ENCODE results near the gene FAM20C. TPM values are rescaled to one million over a fixed set of nuclear protein-coding genes. Genes with fewer than 3 reads are reported as not detected.

FAM20C gene
- total and polyA plus RNA-seq, 10 of the 15 experiments (the other 5 are each of a cell fraction or from before 2014, with no cell fraction given) = 0.44 TPM; not detected in 9

- ChIA-PET CTCF (no interaction called here), SMC1A (ENCODE audit: uncharacterized antibody, unreplicated experiment) (no interaction called here), RAD21 (ENCODE audit: unreplicated experiment) (no interaction called here), POLR2A (no interaction called here)
- in situ Hi-C loops (cut with MboI) (no loop called here), intact Hi-C loops (cut with micrococcal nuclease; ENCODE audit: unreplicated experiment) (no loop called here)
- H3K36me3 ChIP-seq (ENCODE audit: control insufficient read depth in 2 of 2, insufficient read depth in 2 of 2, low read length in 1 of 2) = no peaks in the 10 kb centered on the region
- FAIRE-seq = no peak
- no peak overlapping the region for H3K9ac ChIP-seq (ENCODE audit: control insufficient read depth, insufficient read depth, low read length)
- no peak for TF ChIP-seq MEF2A (IDR thresholded peaks at IDR 0.05; ENCODE audit: insufficient read depth, low read depth, low read length)
- no peak for TF ChIP-seq ESRRA (IDR thresholded peaks at IDR 0.05; ENCODE audit: low read length)
- no peak for TF ChIP-seq SIX5 (IDR thresholded peaks at IDR 0.05; ENCODE audit: low read depth, low read length, severe bottlenecking)
- no peak for TF ChIP-seq MYB (IDR thresholded peaks at IDR 0.05; ENCODE audit: borderline replicate concordance, low read depth, low read length)
- no peak overlapping the region; the same call in 1 of the 2 replicates for H3K27ac ChIP-seq (ENCODE audit: control insufficient read depth, insufficient read depth)
- H3K4me1 ChIP-seq (ENCODE audit: control insufficient read depth, insufficient read depth, low read length) = peaks cover 9% of the 10 kb centered on the region
- no peak overlapping the region for H3K4me3 ChIP-seq
- no TSS peak for BruUV-seq (replicated peaks)
- no peak overlapping the region for H2AFZ ChIP-seq (ENCODE audit: control insufficient read depth, low read depth, low read length)
- DNase-seq (ENCODE audit: low read depth, low spot score) = no peak
- H3K27me3 ChIP-seq (replicated peaks in 1 of 2; ENCODE audit: control insufficient read depth in 2 of 2, insufficient read depth in 2 of 2, low read length in 1 of 2) = no peaks in the 10 kb centered on the region
- ATAC-seq = no peak
- no peak overlapping the region for H3K4me2 ChIP-seq (ENCODE audit: control insufficient read depth, insufficient read depth)
- no peaks in the 10 kb centered on the region for H4K20me1 ChIP-seq (ENCODE audit: control insufficient read depth, insufficient read depth)
- H3K79me2 ChIP-seq (ENCODE audit: control insufficient read depth, insufficient read depth, low read length) = no peaks in the 10 kb centered on the region
- WGBS (ENCODE audit: insufficient coverage, insufficient replicate concordance, low lambda C conversion rate, missing lambda C conversion rate) = 76% methylated on average over 22 of the region's 22 CpGs
- H3K9me3 ChIP-seq (replicated peaks; ENCODE audit: control insufficient read depth, insufficient read depth, low read length) = no peaks in the 10 kb centered on the region
These were observed 49.1 kb upstream of the FAM20C start for GRCh38 chr7:143145-143751.

- no peak for ATAC-seq
- Histone ChIP-seq H3K9ac (ENCODE audit: control insufficient read depth, insufficient read depth, low read length) (no peak overlapping the region), H3K4me2 (ENCODE audit: control insufficient read depth, insufficient read depth) (peak overlapping the region; percentile 55), H3K4me1 (ENCODE audit: control insufficient read depth, insufficient read depth, low read length) (peaks cover 9% of the 10 kb centered on the region), H3K79me2 (ENCODE audit: control insufficient read depth, insufficient read depth, low read length) (no peaks in the 10 kb centered on the region), H3K36me3 (ENCODE audit: control insufficient read depth in 2 of 2, insufficient read depth in 2 of 2, low read length in 1 of 2) (no peaks in the 10 kb centered on the region), H3K27me3 (replicated peaks in 1 of 2; ENCODE audit: control insufficient read depth in 2 of 2, insufficient read depth in 2 of 2, low read length in 1 of 2) (no peaks in the 10 kb centered on the region), H3K9me3 (replicated peaks; ENCODE audit: control insufficient read depth, insufficient read depth, low read length) (no peaks in the 10 kb centered on the region; the same call in 1 of the 3 replicates), H3K27ac (ENCODE audit: control insufficient read depth, insufficient read depth) (no peak overlapping the region; the same call in 1 of the 2 replicates), H2AFZ (ENCODE audit: control insufficient read depth, low read depth, low read length) (peak overlapping the region; percentile 47), H4K20me1 (ENCODE audit: control insufficient read depth, insufficient read depth) (no peaks in the 10 kb centered on the region), H3K4me3 (no peak overlapping the region)
- in situ Hi-C loops (cut with MboI) (no loop called here), intact Hi-C loops (cut with micrococcal nuclease; ENCODE audit: unreplicated experiment) (no loop called here)
- DNase-seq (ENCODE audit: low read depth, low spot score) = no peak
- no TSS peak for BruUV-seq (replicated peaks)
- FAIRE-seq = no peak
- ChIA-PET CTCF (no interaction called here), SMC1A (ENCODE audit: uncharacterized antibody, unreplicated experiment) (no interaction called here), RAD21 (ENCODE audit: unreplicated experiment) (no interaction called here), POLR2A (no interaction called here)
- no peak for TF ChIP-seq TCF7 (IDR thresholded peaks at IDR 0.05; ENCODE audit: borderline replicate concordance)
- 0 out of 2 replicates have a peak, but pooled peaks have one; percentile 21 for TF ChIP-seq POLR2A (IDR thresholded peaks at IDR 0.05; ENCODE audit: low read depth, low read length)
- TF ChIP-seq TAF1 (IDR thresholded peaks at IDR 0.05; ENCODE audit: borderline replicate concordance, low read depth, low read length) = 0 out of 2 replicates have a peak, but pooled peaks have one; percentile 14
- TF ChIP-seq SPI1 (IDR thresholded peaks at IDR 0.05; ENCODE audit: borderline replicate concordance, insufficient read depth, low read depth, low read length) = 0 out of 2 replicates have a peak, but pooled peaks have one; percentile 12
- TF ChIP-seq, protein P1, sequence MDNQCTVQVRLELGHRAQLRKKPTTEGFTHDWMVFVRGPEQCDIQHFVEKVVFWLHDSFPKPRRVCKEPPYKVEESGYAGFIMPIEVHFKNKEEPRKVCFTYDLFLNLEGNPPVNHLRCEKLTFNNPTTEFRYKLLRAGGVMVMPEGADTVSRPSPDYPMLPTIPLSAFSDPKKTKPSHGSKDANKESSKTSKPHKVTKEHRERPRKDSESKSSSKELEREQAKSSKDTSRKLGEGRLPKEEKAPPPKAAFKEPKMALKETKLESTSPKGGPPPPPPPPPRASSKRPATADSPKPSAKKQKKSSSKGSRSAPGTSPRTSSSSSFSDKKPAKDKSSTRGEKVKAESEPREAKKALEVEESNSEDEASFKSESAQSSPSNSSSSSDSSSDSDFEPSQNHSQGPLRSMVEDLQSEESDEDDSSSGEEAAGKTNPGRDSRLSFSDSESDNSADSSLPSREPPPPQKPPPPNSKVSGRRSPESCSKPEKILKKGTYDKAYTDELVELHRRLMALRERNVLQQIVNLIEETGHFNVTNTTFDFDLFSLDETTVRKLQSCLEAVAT (IDR thresholded peaks at IDR 0.05) = no peak
- TF ChIP-seq POU2F2 (IDR thresholded peaks at IDR 0.05; ENCODE audit: borderline replicate concordance, low read depth, low read length) = no peak
- no peak for TF ChIP-seq MTA3 (IDR thresholded peaks at IDR 0.05; ENCODE audit: borderline replicate concordance, low read length)
- TF ChIP-seq FOXM1 (IDR thresholded peaks at IDR 0.05; ENCODE audit: low read depth, low read length) = no peak
- TF ChIP-seq RFX5 (IDR thresholded peaks at IDR 0.05; ENCODE audit: low read depth, low read length) = no peak
- WGBS (ENCODE audit: insufficient coverage, insufficient replicate concordance, low lambda C conversion rate, missing lambda C conversion rate) = 36% methylated on average over 12 of the region's 12 CpGs
These were observed 48.4 kb upstream of the FAM20C start for GRCh38 chr7:143811-144453.
